SK-N-SH (cell line): ENCODE results near the gene SV2C. TPM values are rescaled to one million over a fixed set of nuclear protein-coding genes. Genes with fewer than 3 reads are reported as not detected.

Experiments
- CTCF ChIA-PET: fragments of 300-600, 350-600 bp; formaldehyde crosslinking; extraction: SDS; loops from one replicate; lab custom pipeline; 2021; lab: Yijun Ruan, JAX
- POLR2A ChIA-PET: fragments of 350-600 bp; sonication (Branson Sonifier 250); formaldehyde crosslinking; extraction: SDS; loops from one replicate; lab custom pipeline; 2020; ENCODE audit warnings: antibody characterized with exemption, inconsistent platforms; lab: Yijun Ruan, JAX
- DNase-seq: peaks from one replicate; pipeline ENCODE4 v3.0.0; 2012
- H2AFZ ChIP-seq: fragments of 200-600 bp; sonication (generic); 2 replicates; pipeline ENCODE4 v1.8.1; 2016; ENCODE audit warnings: antibody characterized with exemption, mild to moderate bottlenecking, low read depth
- H3F3A ChIP-seq: fragments of 200-600 bp; sonication (generic); replicated peaks from 2 replicates; pipeline ENCODE3; 2016; ENCODE audit warnings: antibody characterized with exemption, mild to moderate bottlenecking; ENCODE audit not compliant: insufficient read depth
- H3K27ac ChIP-seq, 2 experiments: fragments of 200-500 bp in 1 of 2; fragments of 200-600 bp in 1 of 2; sonication (Bioruptor generic) in 1 of 2; sonication (generic), shearing (Covaris generic) in 1 of 2; 2 replicates each; pipeline versions ENCODE4 v1.5.1 to v1.6.1; 2014 to 2016; ENCODE audit warnings: low read depth in 2 of 2, inconsistent platforms in 1 of 2, low read length in 1 of 2, mild to moderate bottlenecking in 1 of 2, mixed read lengths in 1 of 2
- H3K27me3 ChIP-seq: fragments of 200-600 bp; sonication (generic), shearing (Covaris generic); 2 replicates; pipeline ENCODE4 v1.6.1; 2016; ENCODE audit warnings: mixed run types; ENCODE audit not compliant: insufficient read depth
- H3K36me3 ChIP-seq, 2 experiments: fragments of 200-500 bp in 1 of 2; fragments of 200-600 bp in 1 of 2; sonication (Bioruptor generic) in 1 of 2; sonication (generic) in 1 of 2; replicated peaks in 1 of 2; 2 replicates each; pipeline versions ENCODE3 to v1.5.1; 2014 to 2016; ENCODE audit warnings: low read length in 1 of 2, mild to moderate bottlenecking in 1 of 2; ENCODE audit not compliant: insufficient read depth in 2 of 2, control insufficient read depth in 1 of 2
- H3K4me1 ChIP-seq, 2 experiments: fragments of 200-500 bp in 1 of 2; fragments of 200-600 bp in 1 of 2; sonication (Bioruptor generic) in 1 of 2; sonication (generic), shearing (Covaris generic) in 1 of 2; 2 replicates each; pipeline versions ENCODE4 v1.5.1 to v1.6.1; 2014 to 2016; ENCODE audit warnings: low read depth in 1 of 2, low read length in 1 of 2, mixed run types in 1 of 2; ENCODE audit not compliant: insufficient read depth in 2 of 2, control insufficient read depth in 1 of 2
- H3K4me2 ChIP-seq: fragments of 200-600 bp; sonication (generic), shearing (Covaris generic); 2 replicates; pipeline ENCODE4 v1.6.1; 2017; ENCODE audit warnings: mixed run types
- H3K4me3 ChIP-seq, 2 experiments: fragments of 200-500 bp in 1 of 2; fragments of 200-600 bp in 1 of 2; sonication (Bioruptor generic) in 1 of 2; sonication (generic), shearing (Covaris generic) in 1 of 2; 2 replicates each; pipeline versions ENCODE4 v1.5.1 to v1.8.1; 2014 to 2016; ENCODE audit warnings: low read depth in 2 of 2, inconsistent platforms in 1 of 2, low read length in 1 of 2, mild to moderate bottlenecking in 1 of 2, mixed read lengths in 1 of 2, moderate library complexity in 1 of 2
- H3K79me2 ChIP-seq: fragments of 200-600 bp; sonication (generic); 2 replicates; pipeline ENCODE4 v1.8.1; 2017; ENCODE audit warnings: mild to moderate bottlenecking; ENCODE audit not compliant: insufficient read depth
- H3K9ac ChIP-seq: fragments of 200-600 bp; sonication (generic); 2 replicates; pipeline ENCODE4 v1.6.1; 2017; ENCODE audit warnings: mixed run types
- H3K9me2 ChIP-seq: fragments of 200-600 bp; sonication (generic); 2 replicates; pipeline ENCODE4 v1.6.1; 2017; ENCODE audit warnings: mixed run types
- H3K9me3 ChIP-seq: fragments of 200-600 bp; sonication (generic); 2 replicates; pipeline ENCODE4 v1.6.1; 2017; ENCODE audit warnings: mixed run types, mild to moderate bottlenecking, moderate library complexity
- H4K20me1 ChIP-seq: fragments of 200-600 bp; sonication (generic); 2 replicates; pipeline ENCODE4 v1.6.1; 2017; ENCODE audit warnings: mild to moderate bottlenecking, mixed run types; ENCODE audit not compliant: insufficient read depth
- CTCF ChIP-seq: fragments of 200-600 bp; sonication (generic); IDR thresholded peaks from 2 replicates; pipeline ENCODE4 v1.6.1; 2017; ENCODE audit warnings: antibody characterized with exemption, mild to moderate bottlenecking, moderate library complexity
- EP300 ChIP-seq, 2 experiments: IDR thresholded peaks; 2 replicates each; pipeline versions ENCODE4 v1.4.0 to v1.6.1; 2012; ENCODE audit warnings: borderline replicate concordance in 1 of 2, low read depth in 1 of 2, low read length in 1 of 2
- FOXJ3 ChIP-seq: sonication (generic); formaldehyde crosslinking; IDR thresholded peaks from 2 replicates; pipeline ENCODE4 v1.5.1; 2020; ENCODE audit warnings: mild to moderate bottlenecking, missing genetic modification reagents
- GATA2 ChIP-seq: sonication (generic); formaldehyde crosslinking; IDR thresholded peaks from 2 replicates; pipeline ENCODE4 v1.5.0; 2020; ENCODE audit warnings: mild to moderate bottlenecking, missing genetic modification reagents
- IRF3 ChIP-seq: fragments of 150-350 bp; IDR thresholded peaks from 2 replicates; pipeline ENCODE4 v1.6.1; 2016; ENCODE audit warnings: mild to moderate bottlenecking, low read depth, low read length
- MAX ChIP-seq: IDR thresholded peaks from 2 replicates; pipeline ENCODE4 v1.4.0; 2012; ENCODE audit warnings: low read depth
- NFIC ChIP-seq: IDR thresholded peaks from 2 replicates; pipeline ENCODE4 v1.4.0; 2012; ENCODE audit warnings: borderline replicate concordance
- NRF1 ChIP-seq: IDR thresholded peaks from 2 replicates; pipeline ENCODE4 v1.6.1; 2012; ENCODE audit warnings: low read depth, mild to moderate bottlenecking, low read length
- POLR2AphosphoS5 ChIP-seq: IDR thresholded peaks from 2 replicates; pipeline ENCODE4 v1.6.1; 2012; ENCODE audit warnings: low read depth, low read length
- RAD21 ChIP-seq: IDR thresholded peaks from 2 replicates; pipeline ENCODE4 v1.6.1; 2012; ENCODE audit warnings: mild to moderate bottlenecking, low read length
- REST ChIP-seq: IDR thresholded peaks from 2 replicates; pipeline ENCODE4 v1.6.1; 2012; ENCODE audit warnings: mild to moderate bottlenecking, low read depth, low read length, moderate library complexity
- RFX5 ChIP-seq: IDR thresholded peaks from 2 replicates; pipeline ENCODE4 v1.6.1; 2012; ENCODE audit warnings: mild to moderate bottlenecking, improper control_type of control experiment, low read length
- RXRA ChIP-seq: IDR thresholded peaks from 2 replicates; pipeline ENCODE4 v1.4.0; 2012; ENCODE audit warnings: low read depth, mild to moderate bottlenecking, borderline replicate concordance
- SIN3A ChIP-seq: IDR thresholded peaks from 2 replicates; pipeline ENCODE4 v1.6.1; 2012; ENCODE audit warnings: low read depth, mild to moderate bottlenecking, low read length, moderate library complexity, borderline replicate concordance
- SMC3 ChIP-seq: IDR thresholded peaks from 2 replicates; pipeline ENCODE4 v1.6.1; 2012; ENCODE audit warnings: low read depth, low read length, improper control_type of control experiment
- TCF12 ChIP-seq: IDR thresholded peaks from 2 replicates; pipeline ENCODE4 v1.4.0; 2012
- TEAD4 ChIP-seq: IDR thresholded peaks from 2 replicates; pipeline ENCODE4 v1.4.0; 2012; ENCODE audit warnings: mild to moderate bottlenecking, borderline replicate concordance; ENCODE audit not compliant: insufficient read depth
- USF1 ChIP-seq: IDR thresholded peaks from 2 replicates; pipeline ENCODE4 v1.4.0; 2012; ENCODE audit warnings: low read depth, borderline replicate concordance
- USF2 ChIP-seq: fragments of 150-350 bp; IDR thresholded peaks from 2 replicates; pipeline ENCODE4 v1.6.1; 2017; ENCODE audit warnings: antibody characterized with exemption, low read length, low read depth, borderline replicate concordance
- YY1 ChIP-seq: IDR thresholded peaks from 2 replicates; pipeline ENCODE4 v1.4.0; 2012; ENCODE audit warnings: low read depth, mild to moderate bottlenecking
- WGBS: methylation state at CpG from one replicate; pipeline ENCODE4 v1.1.6; 2017; ENCODE audit warnings: low lambda C conversion rate; 5-methylcytosine and 5-hydroxymethylcytosine counted together
- polyA plus RNA-seq, 3 experiments: library from polyadenylated mRNA; depleted of rRNA; stranded (reverse); fragments of >200 nt; gene quantifications; 2 replicates each; pipeline ENCODE4 v1.2.3, GENCODE V29; 2012

The SV2C gene
- polyA plus RNA-seq, 1 of the 3 experiments (the other 2 are of a cell fraction), result 0.05 TPM

GRCh38 chr5:76221311-76221710, 138.1 kb downstream of the SV2C start:
- Histone ChIP-seq H3K9ac (no peak overlapping the region), H3K9me3 (no peaks in the 10 kb centered on the region), H4K20me1 (no peaks in the 10 kb centered on the region), H3K79me2 (no peaks in the 10 kb centered on the region), H3K4me3 (no peak overlapping the region), H3K27ac (no peak overlapping the region), H3K4me1 (no peaks in the 10 kb centered on the region; a peak in 1 of 4 replicates), H3K27me3 (no peaks in the 10 kb centered on the region), H3K9me2 (no peaks in the 10 kb centered on the region), H3F3A (no peaks in the 10 kb centered on the region), H2AFZ (no peak overlapping the region), H3K4me2 (no peak overlapping the region), H3K36me3 (no peaks in the 10 kb centered on the region)
- 27% methylated on average over 4 of the region's 4 CpGs for WGBS
- no peak for DNase-seq
- TF ChIP-seq RXRA, result no peak
- TF ChIP-seq CTCF, result no peak
- no peak for TF ChIP-seq IRF3
- TF ChIP-seq RAD21, result no peak
- TF ChIP-seq TEAD4, result no peak
- no peak for TF ChIP-seq YY1
- TF ChIP-seq NRF1, result no peak
- no peak for TF ChIP-seq FOXJ3 (CRISPR knock-in tag)
- no peak for TF ChIP-seq NFIC
- no peak for TF ChIP-seq RFX5
- no peak for TF ChIP-seq USF2
- TF ChIP-seq GATA2, result no peak
- no peak for TF ChIP-seq USF1
- no peak for TF ChIP-seq EP300 (IDR thresholded peaks at IDR 0.05; ENCODE audit: borderline replicate concordance in 1 of 2, low read depth in 1 of 2, low read length in 1 of 2)
- no peak for TF ChIP-seq TCF12
- TF ChIP-seq SIN3A, result no peak
- TF ChIP-seq MAX, result no peak
- TF ChIP-seq POLR2AphosphoS5, result no peak
- TF ChIP-seq SMC3, result no peak
- TF ChIP-seq REST, result no peak
- ChIA-PET CTCF (interaction anchor here (1.5 kb wide), 1 partner anchor 46 kb away, joined by 5 read pairs; no protein-coding TSS in a partner anchor), POLR2A (no interaction called here)
